Endothelial cell of umbilical vein (primary cell): ENCODE measurements around the gene CIC. TPM values are rescaled to one million over a fixed set of nuclear protein-coding genes. Genes with fewer than 3 reads are reported as not detected.

Experiments used
- BruUV-seq: library from RNA; stranded (reverse); fragments of 400-500 nt; replicated peaks from 2 replicates; lab custom pipeline; 2021; lab: Mats Ljungman, UMichigan
- CTCF ChIA-PET: fragments of 300-600, 350-600 bp; sonication (Branson Sonifier 250); formaldehyde crosslinking; loops from one replicate; lab custom pipeline; 2021; ENCODE audit warnings: antibody characterized with exemption, inconsistent platforms; lab: Charles Lee
- POLR2A ChIA-PET: fragments of 300-600, 350-600 bp; sonication (Branson Sonifier 250); formaldehyde crosslinking; loops from one replicate; lab custom pipeline; 2021; ENCODE audit warnings: antibody characterized with exemption, inconsistent platforms; lab: Charles Lee
- DNase-seq: peaks from one replicate; pipeline ENCODE4 v3.0.0-alpha.2; 2011; ENCODE audit warnings: low read depth, low spot score
- FAIRE-seq: peaks from 2 replicates; lab custom pipeline; 2011; peaks lifted over from hg19 to GRCh38; lab: Jason Lieb, UNC
- H2AFZ ChIP-seq: 2 replicates; pipeline ENCODE4 v1.6.0; 2012; ENCODE audit warnings: low read depth, low read length, control low read depth, inconsistent platforms
- H3K27ac ChIP-seq: 2 replicates; pipeline ENCODE4 v1.5.1; 2011; ENCODE audit warnings: low read depth, mild to moderate bottlenecking, control low read depth, low read length, moderate library complexity; ENCODE audit not compliant: insufficient read depth
- H3K27me3 ChIP-seq, 2 experiments: 2 replicates each; pipeline versions ENCODE4 v1.6.0 to v1.6.1; 2011; ENCODE audit warnings: low read length in 2 of 2, mixed read lengths in 1 of 2; ENCODE audit not compliant: control insufficient read depth in 2 of 2, insufficient read depth in 2 of 2
- H3K36me3 ChIP-seq, 2 experiments: 2 replicates in 1 of 2; 3 replicates in 1 of 2; pipeline ENCODE4 v1.5.1; 2011; ENCODE audit warnings: low read length in 2 of 2, mild to moderate bottlenecking in 1 of 2, moderate library complexity in 1 of 2; ENCODE audit not compliant: control insufficient read depth in 2 of 2, insufficient read depth in 2 of 2; ENCODE audit errors: extremely low read depth in 1 of 2
- H3K4me1 ChIP-seq: 3 replicates; pipeline ENCODE4 v1.5.1; 2011; ENCODE audit warnings: mild to moderate bottlenecking, low read length; ENCODE audit not compliant: control insufficient read depth, insufficient read depth; ENCODE audit errors: extremely low read depth
- H3K4me2 ChIP-seq: 2 replicates; pipeline ENCODE4 v1.6.1; 2011; ENCODE audit warnings: low read length, control low read depth, mixed read lengths; ENCODE audit not compliant: insufficient read depth
- H3K4me3 ChIP-seq, 3 experiments: fragments of 200-600 bp in 1 of 3; sonication (generic), shearing (Covaris generic) in 1 of 3; replicated peaks in 1 of 3; 2 replicates each; pipeline ENCODE4 v1.5.1; 2011 to 2016; ENCODE audit warnings: control low read depth in 3 of 3, low read length in 3 of 3, mild to moderate bottlenecking in 2 of 3, inconsistent platforms in 1 of 3, low read depth in 1 of 3, moderate library complexity in 1 of 3; ENCODE audit not compliant: insufficient read depth in 1 of 3
- H3K79me2 ChIP-seq: 2 replicates; pipeline ENCODE4 v1.6.0; 2012; ENCODE audit warnings: low read length, inconsistent platforms; ENCODE audit not compliant: control insufficient read depth, insufficient read depth
- H3K9ac ChIP-seq: replicated peaks from 2 replicates; pipeline ENCODE3; 2011; ENCODE audit warnings: low read length, control low read depth; ENCODE audit not compliant: insufficient read depth; ENCODE audit errors: extremely low read depth
- H3K9me1 ChIP-seq: replicated peaks from 3 replicates; pipeline ENCODE4 v1.6.0; 2011; ENCODE audit warnings: mild to moderate bottlenecking, low read length; ENCODE audit not compliant: control insufficient read depth, insufficient read depth; ENCODE audit errors: extremely low read depth
- H3K9me3 ChIP-seq: replicated peaks from 2 replicates; pipeline ENCODE4 v1.5.1; 2012; ENCODE audit warnings: low read length, inconsistent platforms; ENCODE audit not compliant: control insufficient read depth, insufficient read depth
- H4K20me1 ChIP-seq: replicated peaks from 2 replicates; pipeline ENCODE3; 2011; ENCODE audit warnings: mild to moderate bottlenecking, low read length; ENCODE audit not compliant: control insufficient read depth, insufficient read depth; ENCODE audit errors: extremely low read depth
- CTCF ChIP-seq, 2 donors: IDR thresholded peaks; 1 replicate in 1 of 2; 2 replicates in 1 of 2; pipeline ENCODE4 v1.5.1; 2011; ENCODE audit warnings: low read length in 2 of 2, mild to moderate bottlenecking in 2 of 2, moderate library complexity in 2 of 2, control low read depth in 1 of 2, inconsistent platforms in 1 of 2, low read depth in 1 of 2; ENCODE audit not compliant: insufficient read depth in 1 of 2; ENCODE audit errors: extremely low read depth in 1 of 2
- EZH2 ChIP-seq: IDR thresholded peaks from 2 replicates; pipeline ENCODE4 v1.6.1; 2012; ENCODE audit warnings: borderline replicate concordance, low read depth, mild to moderate bottlenecking, moderate library complexity, low read length, inconsistent platforms; ENCODE audit not compliant: severe bottlenecking
- FOS ChIP-seq: IDR thresholded peaks from 2 replicates; pipeline ENCODE4 v1.6.1; 2011; ENCODE audit warnings: mild to moderate bottlenecking, low read length, moderate library complexity, borderline replicate concordance; ENCODE audit not compliant: insufficient read depth
- JUN ChIP-seq: IDR thresholded peaks from 2 replicates; pipeline ENCODE4 v1.6.1; 2011; ENCODE audit warnings: borderline replicate concordance, low read depth; ENCODE audit not compliant: insufficient read length, insufficient read depth
- MAX ChIP-seq: IDR thresholded peaks from 2 replicates; pipeline ENCODE4 v1.6.1; 2011; ENCODE audit not compliant: insufficient read depth, insufficient read length
- MYC ChIP-seq: IDR thresholded peaks from one replicate; pipeline ENCODE4 v1.6.1; 2011; ENCODE audit warnings: mild to moderate bottlenecking, low read depth, low read length
- POLR2A ChIP-seq: IDR thresholded peaks from 2 replicates; pipeline ENCODE4 v1.6.1; 2012; ENCODE audit warnings: low read depth, mild to moderate bottlenecking, control low read depth, low read length
- POLR2AphosphoS5 ChIP-seq: IDR thresholded peaks from 2 replicates; pipeline ENCODE4 v1.6.1; 2012; ENCODE audit warnings: low read depth, mild to moderate bottlenecking, control low read depth, low read length, moderate library complexity; ENCODE audit not compliant: insufficient read depth
- dilution Hi-C: fragments of 300-500 bp; cut with MboI; formaldehyde crosslinking; loops from one replicate; pipeline ENCODE4 v1.15.0; 2019; ENCODE audit warnings: low sequenced_read_pairs; ENCODE audit not compliant: extremely low pct_ligation_motif_present
- intact Hi-C: fragments of 100-400 bp; cut with micrococcal nuclease; formaldehyde crosslinking; loops from one replicate; pipeline ENCODE4 v1.10.0; 2022
- polyA plus RNA-seq, 4 experiments: library from polyadenylated mRNA; depleted of rRNA in 3 of 4; stranded (reverse) in 3 of 4; unstranded in 1 of 4; fragments of >200 nt; gene quantifications; 2 replicates each; pipeline versions ENCODE4 v1.2.1 to v1.2.3, GENCODE V29; 2011 to 2012; ENCODE audit warnings: missing spikeins in 1 of 4
- total RNA-seq: library from RNA; stranded (reverse); gene quantifications from 2 replicates; pipeline ENCODE4 v1.2.3, GENCODE V29; 2021

Gene CIC
- total and polyA plus RNA-seq, 2 donors (not counting 3 experiments of a cell fraction or from before 2014, with no cell fraction given) = 18.4 to 86.0 TPM

- peaks cover 12 to 28% of the 10 kb centered on the region in 2 experiments for H3K36me3 ChIP-seq
- H2AFZ ChIP-seq = no peak overlapping the region
- no peak overlapping the region for H3K9ac ChIP-seq
- H3K9me1 ChIP-seq = no peaks in the 10 kb centered on the region
- TF ChIP-seq CTCF (IDR thresholded peaks at IDR 0.05; ENCODE audit: extremely low read depth in 1 of 2, insufficient read depth in 1 of 2, low read depth in 1 of 2, low read length in 2 of 2) = no peak
- no peak for TF ChIP-seq JUN
- no peak for TF ChIP-seq POLR2AphosphoS5
- TF ChIP-seq MYC = no peak
- H3K4me2 ChIP-seq = no peak overlapping the region
- BruUV-seq = no TSS peak
- H3K9me3 ChIP-seq = no peaks in the 10 kb centered on the region
- dilution Hi-C loops (no loop called here), intact Hi-C loops (no loop called here)
- no peaks in the 10 kb centered on the region for H3K27me3 ChIP-seq
- ChIA-PET POLR2A (no interaction called here), CTCF (interaction anchor here (2.1 to 3.6 kb wide), 2 partner anchors 8 to 25 kb away, joined by 23 to 24 read pairs; no protein-coding TSS in a partner anchor)
- H4K20me1 ChIP-seq = no peaks in the 10 kb centered on the region
- FAIRE-seq (no peak), DNase-seq (no peak)
- H3K79me2 ChIP-seq = peaks cover 44% of the 10 kb centered on the region
- H3K4me3 ChIP-seq = no peak overlapping the region
- peaks cover 27% of the 10 kb centered on the region for H3K4me1 ChIP-seq
- H3K27ac ChIP-seq = no peak overlapping the region
Measured at GRCh38 chr19:42271861-42272534, 2.9 kb downstream of the CIC start.

- FAIRE-seq (no peak), DNase-seq (no peak)
- ChIA-PET CTCF (interaction anchor here (3.6 kb wide), 1 partner anchor 26 kb away, joined by 23 read pairs; no protein-coding TSS in a partner anchor), POLR2A (no interaction called here)
- no peak for TF ChIP-seq CTCF (IDR thresholded peaks at IDR 0.05; ENCODE audit: extremely low read depth in 1 of 2, insufficient read depth in 1 of 2, low read depth in 1 of 2, low read length in 2 of 2)
- TF ChIP-seq JUN = no peak
- TF ChIP-seq EZH2 = no peak
- no peak for TF ChIP-seq POLR2A
- TF ChIP-seq FOS = no peak
- TF ChIP-seq MAX = no peak
- no peak for TF ChIP-seq POLR2AphosphoS5
- BruUV-seq = no TSS peak
- Histone ChIP-seq H2AFZ (no peak overlapping the region), H3K27ac (no peak overlapping the region), H3K4me2 (no peak overlapping the region), H4K20me1 (no peaks in the 10 kb centered on the region), H3K36me3 (peaks cover 12 to 28% of the 10 kb centered on the region in 2 experiments), H3K4me1 (peaks cover 28% of the 10 kb centered on the region), H3K9me1 (no peaks in the 10 kb centered on the region), H3K9ac (no peak overlapping the region), H3K4me3 (no peak overlapping the region), H3K79me2 (peaks cover 44% of the 10 kb centered on the region), H3K9me3 (no peaks in the 10 kb centered on the region), H3K27me3 (no peaks in the 10 kb centered on the region)
- intact Hi-C loops (no loop called here), dilution Hi-C loops (no loop called here)
Measured at GRCh38 chr19:42272535-42272897, 3.5 kb downstream of the CIC start.
